MM.1S (cell line): ENCODE results near the gene TFAP2A.

Source experiments
- DNase-seq: peaks from one replicate; pipeline ENCODE4 v3.0.0-alpha.2; 2015
- H2AFZ ChIP-seq: fragments of 300-600 bp; sonication (generic); 2 replicates; pipeline ENCODE4 v1.6.0; 2016; ENCODE audit warnings: antibody characterized with exemption, low read length
- H3F3A ChIP-seq: fragments of 300-600 bp; sonication (generic); 2 replicates; pipeline ENCODE4 v1.6.1; 2016; ENCODE audit warnings: mild to moderate bottlenecking, antibody characterized with exemption, low read length, moderate library complexity, mixed read lengths; ENCODE audit not compliant: insufficient read depth
- H3K27ac ChIP-seq: fragments of 300-600 bp; sonication (generic); 2 replicates; pipeline ENCODE4 v1.5.1; 2016; ENCODE audit warnings: mild to moderate bottlenecking, low read length
- H3K27me3 ChIP-seq: fragments of 300-600 bp; sonication (generic); replicated peaks from 2 replicates; pipeline ENCODE4 v1.6.0; 2016; ENCODE audit warnings: low read length; ENCODE audit not compliant: insufficient read depth
- H3K36me3 ChIP-seq: fragments of 300-600 bp; sonication (generic); replicated peaks from 2 replicates; pipeline ENCODE4 v1.6.1; 2016; ENCODE audit warnings: mild to moderate bottlenecking, low read length, mixed read lengths; ENCODE audit not compliant: insufficient read depth
- H3K4me1 ChIP-seq: fragments of 300-600 bp; sonication (generic); 2 replicates; pipeline ENCODE4 v1.6.1; 2016; ENCODE audit warnings: low read length, mixed read lengths
- H3K4me2 ChIP-seq: fragments of 300-600 bp; sonication (generic); 2 replicates; pipeline ENCODE4 v1.6.0; 2016; ENCODE audit warnings: low read depth, low read length
- H3K4me3 ChIP-seq: fragments of 300-600 bp; sonication (generic); 2 replicates; pipeline ENCODE4 v1.5.1; 2016; ENCODE audit warnings: low read length, mixed read lengths
- H3K79me2 ChIP-seq: fragments of 300-600 bp; sonication (generic); 2 replicates; pipeline ENCODE4 v1.6.1; 2016; ENCODE audit warnings: mixed run types, low read length, mixed read lengths
- H3K9ac ChIP-seq: fragments of 300-600 bp; sonication (generic); 2 replicates; pipeline ENCODE4 v1.6.1; 2016; ENCODE audit warnings: low read length, mixed read lengths
- H3K9me2 ChIP-seq: fragments of 300-600 bp; sonication (generic); replicated peaks from 2 replicates; pipeline ENCODE4 v1.6.1; 2016; ENCODE audit warnings: mild to moderate bottlenecking, low read length, mixed read lengths; ENCODE audit not compliant: insufficient read depth
- H3K9me3 ChIP-seq: fragments of 300-600 bp; sonication (generic); replicated peaks from 2 replicates; pipeline ENCODE4 v1.6.1; 2016; ENCODE audit warnings: mild to moderate bottlenecking, low read length, mixed read lengths; ENCODE audit not compliant: insufficient read depth
- H4K20me1 ChIP-seq: fragments of 300-600 bp; sonication (generic); 2 replicates; pipeline ENCODE4 v1.6.1; 2016; ENCODE audit warnings: mild to moderate bottlenecking, low read length, moderate library complexity, mixed read lengths; ENCODE audit not compliant: insufficient read depth
- EZH2 ChIP-seq: fragments of 300-600 bp; sonication (generic); optimal IDR thresholded peaks from 2 replicates; pipeline ENCODE3; 2017; ENCODE audit warnings: low read depth, mild to moderate bottlenecking, antibody characterized with exemption, low read length, mixed read lengths
- EZH2phosphoT487 ChIP-seq: fragments of 300-600 bp; sonication (generic); IDR thresholded peaks from 2 replicates; pipeline ENCODE4 v1.6.1; 2018; ENCODE audit warnings: antibody characterized with exemption, low read length
- TF ChIP-seq, protein P1 (sequence below): fragments of 300-600 bp; sonication (generic); IDR thresholded peaks from 2 replicates; pipeline ENCODE4 v1.5.1; 2016; ENCODE audit warnings: antibody characterized with exemption, low read length, mixed read lengths

TFAP2A gene

GRCh38 chr6:10416863-10417641, 2.2 kb upstream of the TFAP2A start:
- Histone ChIP-seq H3K4me2 (no peak overlapping the region), H3F3A (peaks cover 18% of the 10 kb centered on the region), H3K27me3 (peaks cover 18% of the 10 kb centered on the region; the same call in 1 of the 2 replicates), H3K9ac (no peak overlapping the region), H3K79me2 (no peaks in the 10 kb centered on the region), H3K27ac (no peak overlapping the region), H2AFZ (no peak overlapping the region), H3K4me3 (no peak overlapping the region), H3K9me2 (no peaks in the 10 kb centered on the region), H3K36me3 (no peaks in the 10 kb centered on the region), H3K4me1 (peaks cover 5% of the 10 kb centered on the region; the same call in 1 of the 2 replicates), H3K9me3 (no peaks in the 10 kb centered on the region), H4K20me1 (no peaks in the 10 kb centered on the region)
- DNase-seq, result no peak
- TF ChIP-seq EZH2, result no peak
- TF ChIP-seq, protein P1, sequence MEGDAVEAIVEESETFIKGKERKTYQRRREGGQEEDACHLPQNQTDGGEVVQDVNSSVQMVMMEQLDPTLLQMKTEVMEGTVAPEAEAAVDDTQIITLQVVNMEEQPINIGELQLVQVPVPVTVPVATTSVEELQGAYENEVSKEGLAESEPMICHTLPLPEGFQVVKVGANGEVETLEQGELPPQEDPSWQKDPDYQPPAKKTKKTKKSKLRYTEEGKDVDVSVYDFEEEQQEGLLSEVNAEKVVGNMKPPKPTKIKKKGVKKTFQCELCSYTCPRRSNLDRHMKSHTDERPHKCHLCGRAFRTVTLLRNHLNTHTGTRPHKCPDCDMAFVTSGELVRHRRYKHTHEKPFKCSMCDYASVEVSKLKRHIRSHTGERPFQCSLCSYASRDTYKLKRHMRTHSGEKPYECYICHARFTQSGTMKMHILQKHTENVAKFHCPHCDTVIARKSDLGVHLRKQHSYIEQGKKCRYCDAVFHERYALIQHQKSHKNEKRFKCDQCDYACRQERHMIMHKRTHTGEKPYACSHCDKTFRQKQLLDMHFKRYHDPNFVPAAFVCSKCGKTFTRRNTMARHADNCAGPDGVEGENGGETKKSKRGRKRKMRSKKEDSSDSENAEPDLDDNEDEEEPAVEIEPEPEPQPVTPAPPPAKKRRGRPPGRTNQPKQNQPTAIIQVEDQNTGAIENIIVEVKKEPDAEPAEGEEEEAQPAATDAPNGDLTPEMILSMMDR, result no peak
- TF ChIP-seq EZH2phosphoT487, result no peak

GRCh38 chr6:10416516-10416862, 1.6 kb upstream of the TFAP2A start:
- H3K79me2 ChIP-seq, result no peaks in the 10 kb centered on the region
- peaks cover 5% of the 10 kb centered on the region; the same call in 1 of the 2 replicates for H3K4me1 ChIP-seq
- H2AFZ ChIP-seq, result no peak overlapping the region
- no peak for DNase-seq
- H3K4me3 ChIP-seq, result no peak overlapping the region
- no peak overlapping the region for H3K9ac ChIP-seq
- H3K9me2 ChIP-seq, result no peaks in the 10 kb centered on the region
- H3K36me3 ChIP-seq, result no peaks in the 10 kb centered on the region
- no peaks in the 10 kb centered on the region for H3K9me3 ChIP-seq
- peaks cover 18% of the 10 kb centered on the region; the same call in 1 of the 2 replicates for H3K27me3 ChIP-seq
- TF ChIP-seq EZH2phosphoT487 (no peak), EZH2 (no peak)
- TF ChIP-seq, protein P1, result no peak
- H3K4me2 ChIP-seq, result no peak overlapping the region
- H4K20me1 ChIP-seq, result no peaks in the 10 kb centered on the region
- H3F3A ChIP-seq, result peaks cover 23% of the 10 kb centered on the region
- H3K27ac ChIP-seq, result no peak overlapping the region

GRCh38 chr6:10415617-10416480, 975 bp upstream of the TFAP2A start:
- 0 out of 2 replicates have a peak, but pooled peaks cover 3% of the 10 kb centered on the region for H3K79me2 ChIP-seq
- TF ChIP-seq EZH2phosphoT487 (no peak), EZH2 (no peak)
- TF ChIP-seq, protein P1, result no peak
- no peak overlapping the region for H3K4me2 ChIP-seq
- H4K20me1 ChIP-seq, result no peaks in the 10 kb centered on the region
- peaks cover 23% of the 10 kb centered on the region for H3F3A ChIP-seq
- no peak overlapping the region for H3K9ac ChIP-seq
- H2AFZ ChIP-seq, result no peak overlapping the region
- no peaks in the 10 kb centered on the region for H3K9me3 ChIP-seq
- H3K4me3 ChIP-seq, result no peak overlapping the region
- H3K36me3 ChIP-seq, result no peaks in the 10 kb centered on the region
- no peak for DNase-seq
- H3K9me2 ChIP-seq, result no peaks in the 10 kb centered on the region
- H3K4me1 ChIP-seq, result peaks cover 5% of the 10 kb centered on the region; the same call in 1 of the 2 replicates
- H3K27ac ChIP-seq, result no peak overlapping the region
- peaks cover 16% of the 10 kb centered on the region; the same call in 1 of the 2 replicates for H3K27me3 ChIP-seq
